OCI-LY7 (cell line): ENCODE data around the gene ARF3. TPM values are rescaled to one million over a fixed set of nuclear protein-coding genes. Genes with fewer than 3 reads are reported as not detected.

Source experiments
- BruUV-seq: library from RNA; stranded (reverse); fragments of 400-500 nt; replicated peaks from 2 replicates; lab custom pipeline; 2021; lab: Mats Ljungman, UMichigan
- CTCF ChIA-PET: fragments of 300-600 bp; sonication (Branson Sonifier 250); formaldehyde crosslinking; loops from one replicate; lab custom pipeline; 2022; ENCODE audit warnings: antibody characterized with exemption; ENCODE audit not compliant: unreplicated experiment; lab: Charles Lee
- POLR2A ChIA-PET: fragments of 300-600 bp; sonication (Branson Sonifier 250); formaldehyde crosslinking; loops from one replicate; lab custom pipeline; 2022; ENCODE audit warnings: antibody characterized with exemption; lab: Charles Lee
- DNase-seq: peaks from one replicate; pipeline ENCODE4 v3.0.0-alpha.2; 2015; ENCODE audit warnings: low spot score
- H2AFZ ChIP-seq: fragments of 200-600 bp; sonication (generic), shearing (Covaris generic); 2 replicates; pipeline ENCODE4 v1.6.1; 2014; ENCODE audit warnings: mild to moderate bottlenecking, antibody characterized with exemption, low read length, moderate library complexity
- H3K27ac ChIP-seq: fragments of 200-600 bp; sonication (generic); 2 replicates; pipeline ENCODE4 v1.5.1; 2014; ENCODE audit warnings: mixed run types, low read depth, mild to moderate bottlenecking, moderate library complexity, low read length, inconsistent platforms; ENCODE audit not compliant: poor library complexity, severe bottlenecking
- H3K36me3 ChIP-seq: fragments of 200-600 bp; sonication (generic); 2 replicates; pipeline ENCODE4 v1.6.1; 2014; ENCODE audit warnings: mild to moderate bottlenecking, antibody characterized with exemption, low read length, moderate library complexity, mixed read lengths; ENCODE audit not compliant: insufficient read depth
- H3K4me1 ChIP-seq: fragments of 200-600 bp; sonication (generic); 2 replicates; pipeline ENCODE4 v1.5.1; 2014; ENCODE audit warnings: mild to moderate bottlenecking, low read length; ENCODE audit not compliant: insufficient read depth, poor library complexity, severe bottlenecking
- H3K4me2 ChIP-seq: fragments of 200-600 bp; sonication (generic); 2 replicates; pipeline ENCODE4 v1.6.1; 2014; ENCODE audit warnings: mild to moderate bottlenecking, low read length
- H3K4me3 ChIP-seq: fragments of 200-600 bp; sonication (generic); 2 replicates; pipeline ENCODE4 v1.5.1; 2014; ENCODE audit warnings: mild to moderate bottlenecking, low read depth, low read length; ENCODE audit not compliant: poor library complexity, severe bottlenecking
- H3K79me2 ChIP-seq: fragments of 200-600 bp; sonication (generic); 2 replicates; pipeline ENCODE4 v1.6.1; 2016; ENCODE audit warnings: low read depth, mild to moderate bottlenecking, low read length, moderate library complexity, mixed read lengths; ENCODE audit not compliant: insufficient read depth
- H3K9me2 ChIP-seq: fragments of 200-600 bp; sonication (generic); 2 replicates; pipeline ENCODE4 v1.6.1; 2016; ENCODE audit warnings: mild to moderate bottlenecking, low read length, mixed read lengths; ENCODE audit not compliant: insufficient read depth
- H3K9me3 ChIP-seq: fragments of 200-600 bp; sonication (generic); 2 replicates; pipeline ENCODE4 v1.6.1; 2014; ENCODE audit warnings: mild to moderate bottlenecking, mixed run types, low read length, mixed read lengths
- H4K20me1 ChIP-seq: fragments of 200-600 bp; sonication (generic); 2 replicates; pipeline ENCODE4 v1.6.1; 2014; ENCODE audit warnings: mild to moderate bottlenecking, antibody characterized with exemption, low read length, moderate library complexity, mixed read lengths; ENCODE audit not compliant: insufficient read depth
- EZH2phosphoT487 ChIP-seq: fragments of 200-600 bp; sonication (generic); IDR thresholded peaks from 2 replicates; pipeline ENCODE4 v1.6.1; 2018; ENCODE audit warnings: low read depth, borderline replicate concordance, mild to moderate bottlenecking, mixed run types, antibody characterized with exemption, low read length, moderate library complexity, mixed read lengths
- intact Hi-C: fragments of 100-400 bp; cut with micrococcal nuclease; formaldehyde crosslinking; loops from one replicate; pipeline ENCODE4 v1.10.0; 2022; ENCODE audit not compliant: unreplicated experiment
- total RNA-seq, 2 experiments: library from RNA; depleted of rRNA in 1 of 2; stranded (reverse); fragments of >200 nt in 1 of 2; shearing (Covaris generic) in 1 of 2; gene quantifications; 2 replicates each; pipeline ENCODE4 v1.2.3, GENCODE V29; 2014 to 2022
- TF ChIP-seq, protein P1 (sequence below): fragments of 200-600 bp; sonication (generic); conservative IDR thresholded peaks from 2 replicates; pipeline ENCODE4 v1.5.1; 2014; ENCODE audit warnings: mild to moderate bottlenecking, antibody characterized with exemption, low read length, moderate library complexity, mixed read lengths

ARF3 gene
- total RNA-seq, 2 experiments from 2014 or later: 41.2 to 133 TPM

DNA sequence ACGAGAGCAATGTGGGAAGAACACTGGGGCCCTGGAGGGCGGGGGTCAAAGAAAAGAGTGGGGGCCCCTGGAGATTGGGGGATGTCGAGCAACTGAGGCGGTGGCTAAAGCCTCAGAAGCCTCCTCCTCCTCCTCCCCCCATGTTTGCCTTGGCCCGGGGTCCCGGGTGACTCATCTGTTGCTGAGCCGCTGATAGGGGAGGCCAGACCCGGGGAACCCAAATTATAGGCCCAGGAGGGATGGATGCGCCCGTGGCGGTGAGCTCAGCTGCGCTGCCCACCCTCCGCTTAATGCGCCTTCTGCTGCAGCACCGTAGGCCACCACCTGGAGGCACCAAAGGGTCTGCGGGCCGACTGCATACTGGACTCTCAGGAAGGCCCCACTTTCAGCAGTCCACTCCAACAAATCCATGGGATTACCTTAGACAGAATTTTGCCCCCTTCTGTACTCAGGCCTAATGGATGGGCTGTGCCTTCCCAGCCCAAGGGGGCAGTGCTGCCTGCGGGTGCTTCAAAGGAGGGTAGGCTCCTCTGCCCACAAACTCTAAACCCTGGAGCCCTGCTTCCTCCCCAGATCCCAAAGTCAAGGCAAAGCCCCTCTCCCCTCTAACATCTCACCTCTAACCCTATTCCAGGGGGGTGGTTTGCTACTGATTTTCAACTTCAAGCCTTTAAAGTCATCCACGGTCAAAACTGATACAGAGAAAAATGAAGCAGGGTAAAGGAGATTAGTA lies 16.8 kb upstream of the ARF3 start:
- H3K36me3 ChIP-seq: no peaks in the 10 kb centered on the region
- TF ChIP-seq, protein P1, sequence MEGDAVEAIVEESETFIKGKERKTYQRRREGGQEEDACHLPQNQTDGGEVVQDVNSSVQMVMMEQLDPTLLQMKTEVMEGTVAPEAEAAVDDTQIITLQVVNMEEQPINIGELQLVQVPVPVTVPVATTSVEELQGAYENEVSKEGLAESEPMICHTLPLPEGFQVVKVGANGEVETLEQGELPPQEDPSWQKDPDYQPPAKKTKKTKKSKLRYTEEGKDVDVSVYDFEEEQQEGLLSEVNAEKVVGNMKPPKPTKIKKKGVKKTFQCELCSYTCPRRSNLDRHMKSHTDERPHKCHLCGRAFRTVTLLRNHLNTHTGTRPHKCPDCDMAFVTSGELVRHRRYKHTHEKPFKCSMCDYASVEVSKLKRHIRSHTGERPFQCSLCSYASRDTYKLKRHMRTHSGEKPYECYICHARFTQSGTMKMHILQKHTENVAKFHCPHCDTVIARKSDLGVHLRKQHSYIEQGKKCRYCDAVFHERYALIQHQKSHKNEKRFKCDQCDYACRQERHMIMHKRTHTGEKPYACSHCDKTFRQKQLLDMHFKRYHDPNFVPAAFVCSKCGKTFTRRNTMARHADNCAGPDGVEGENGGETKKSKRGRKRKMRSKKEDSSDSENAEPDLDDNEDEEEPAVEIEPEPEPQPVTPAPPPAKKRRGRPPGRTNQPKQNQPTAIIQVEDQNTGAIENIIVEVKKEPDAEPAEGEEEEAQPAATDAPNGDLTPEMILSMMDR: peak; percentile 60
- TF ChIP-seq EZH2phosphoT487: no peak
- BruUV-seq: no TSS peak
- no peak overlapping the region for H3K4me3 ChIP-seq
- ChIA-PET CTCF (no interaction called here), POLR2A (no interaction called here)
- no peak overlapping the region for H3K4me2 ChIP-seq
- H3K27ac ChIP-seq: no peak overlapping the region
- intact Hi-C loops: no loop called here
- no peak overlapping the region for H2AFZ ChIP-seq
- no peak for DNase-seq
- H3K4me1 ChIP-seq: peaks cover 6% of the 10 kb centered on the region
- no peaks in the 10 kb centered on the region for H3K9me2 ChIP-seq
- no peaks in the 10 kb centered on the region for H3K79me2 ChIP-seq
- no peaks in the 10 kb centered on the region; the same call in 1 of the 2 replicates for H4K20me1 ChIP-seq
- H3K9me3 ChIP-seq: no peaks in the 10 kb centered on the region

DNA sequence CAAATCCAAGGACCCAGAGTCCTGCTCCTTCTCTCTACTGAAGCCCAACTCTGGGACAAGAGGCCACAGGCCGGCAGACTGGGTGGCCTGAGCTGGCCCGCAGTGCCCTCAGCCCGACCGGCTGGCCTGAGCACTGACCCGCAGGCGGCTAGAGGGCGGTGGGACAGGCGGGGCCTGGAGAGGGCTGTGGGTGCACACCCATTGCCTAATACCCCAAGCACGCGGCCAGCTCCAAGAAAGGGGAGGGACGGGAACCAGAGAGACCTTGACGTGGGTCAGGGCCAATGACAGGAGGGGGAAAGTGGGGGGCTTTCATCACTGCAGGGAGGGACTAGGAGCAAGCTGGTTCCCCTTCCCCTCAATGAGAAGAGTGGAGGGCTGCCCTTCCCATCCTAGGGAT lies 16.2 kb upstream of the ARF3 start:
- intact Hi-C loops: no loop called here
- Histone ChIP-seq H3K4me2 (no peak overlapping the region), H3K4me1 (peaks cover 6% of the 10 kb centered on the region)

More for the DNA sequence above, 16.2 kb upstream of the ARF3 start:
- Histone ChIP-seq H3K4me3 (no peak overlapping the region), H4K20me1 (no peaks in the 10 kb centered on the region), H3K9me2 (no peaks in the 10 kb centered on the region), H3K79me2 (no peaks in the 10 kb centered on the region), H3K36me3 (no peaks in the 10 kb centered on the region), H3K9me3 (no peaks in the 10 kb centered on the region), H2AFZ (no peak overlapping the region), H3K27ac (no peak overlapping the region)
- ChIA-PET CTCF (no interaction called here), POLR2A (no interaction called here)
- no TSS peak for BruUV-seq
- TF ChIP-seq EZH2phosphoT487: no peak
- TF ChIP-seq, protein P1: no peak
- DNase-seq: no peak
